Vagina (tissue), 2 donors: ENCODE measurements around the gene ATP1A4. TPM values are rescaled to one million over a fixed set of nuclear protein-coding genes. Genes with fewer than 3 reads are reported as not detected.

Experiments
- DNase-seq, 2 donors: peaks; one replicate each; pipeline ENCODE4 v3.0.0-alpha.2; 2017; ENCODE audit errors: extremely low spot score in 2 of 2
- H3K27ac ChIP-seq: fragments of 200-600 bp; sonication (generic); one replicate; pipeline ENCODE4 v1.5.1; 2019
- H3K27me3 ChIP-seq: fragments of 200-600 bp; sonication (generic); one replicate; pipeline ENCODE4 v1.5.1; 2019
- H3K36me3 ChIP-seq, 2 donors: fragments of 200-600 bp; sonication (generic); one replicate each; pipeline ENCODE4 v1.5.1; 2017 to 2019
- H3K4me1 ChIP-seq: fragments of 200-600 bp; sonication (generic); one replicate; pipeline ENCODE4 v1.5.1; 2019
- H3K4me3 ChIP-seq, 2 donors: fragments of 200-600 bp; sonication (generic); 1 replicate in 1 of 2; 2 replicates in 1 of 2; pipeline ENCODE4 v1.5.1; 2016 to 2019
- H3K9me3 ChIP-seq: fragments of 200-600 bp; sonication (generic); one replicate; pipeline ENCODE4 v1.5.1; 2019
- POLR2A ChIP-seq, 2 donors: fragments of 450-650 bp; IDR thresholded peaks; one replicate each; pipeline ENCODE4 v1.6.1; 2017; ENCODE audit warnings: antibody characterized with exemption in 2 of 2, mild to moderate bottlenecking in 2 of 2, moderate library complexity in 2 of 2
- POLR2AphosphoS5 ChIP-seq, 2 donors: sonication (generic); formaldehyde crosslinking; IDR thresholded peaks; one replicate each; pipeline ENCODE4 v1.9.0; 2017; ENCODE audit warnings: antibody characterized with exemption in 2 of 2, mild to moderate bottlenecking in 2 of 2, low read depth in 1 of 2; ENCODE audit not compliant: insufficient read depth in 1 of 2
- intact Hi-C: fragments of 100-400 bp; cut with DNase I; formaldehyde crosslinking; loops from one replicate; pipeline ENCODE4 v1.15.1; 2023
- total RNA-seq: library from RNA; depleted of rRNA; stranded (reverse); fragments of >200 nt; gene quantifications from one replicate; pipeline ENCODE4 v1.2.3, GENCODE V29; 2016
- TF ChIP-seq, protein P1 (sequence below), 3 experiments: fragments of 450-650 bp in 2 of 3; fragments of 200-600 bp in 1 of 3; sonication (generic) in 1 of 3; IDR thresholded peaks; one replicate each; pipeline ENCODE4 v1.5.1; 2017 to 2019; ENCODE audit warnings: antibody characterized with exemption in 3 of 3, mild to moderate bottlenecking in 2 of 3, moderate library complexity in 2 of 3

Gene ATP1A4
- total RNA-seq, 1 donor from 2014 or later, result not detected

DNA sequence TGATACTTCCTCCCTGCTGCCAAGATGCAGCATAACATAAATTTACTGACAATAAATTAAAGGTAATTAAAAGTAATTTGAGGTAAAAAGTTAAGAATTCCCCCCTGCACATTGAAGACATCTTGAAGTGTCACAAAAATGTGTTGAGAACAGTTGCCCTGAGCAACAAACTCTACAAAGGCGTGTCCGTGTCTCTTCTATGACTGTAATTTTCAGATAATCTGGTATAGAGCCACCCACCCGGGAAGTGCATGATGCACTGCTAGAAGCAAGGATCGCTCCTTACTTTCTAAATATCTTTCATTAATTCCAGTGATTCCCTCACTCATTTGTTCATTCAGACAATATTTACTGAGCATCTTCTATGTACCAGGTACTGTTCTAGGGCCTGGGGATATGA is 27.9 kb downstream of the ATP1A4 start:
- Histone ChIP-seq H3K27me3 (no peaks in the 10 kb centered on the region), H3K4me3 (no peak overlapping the region), H3K27ac (no peak overlapping the region), H3K9me3 (no peaks in the 10 kb centered on the region), H3K36me3 (no peaks in the 10 kb centered on the region), H3K4me1 (no peaks in the 10 kb centered on the region)
- no peak for DNase-seq
- TF ChIP-seq, protein P1, sequence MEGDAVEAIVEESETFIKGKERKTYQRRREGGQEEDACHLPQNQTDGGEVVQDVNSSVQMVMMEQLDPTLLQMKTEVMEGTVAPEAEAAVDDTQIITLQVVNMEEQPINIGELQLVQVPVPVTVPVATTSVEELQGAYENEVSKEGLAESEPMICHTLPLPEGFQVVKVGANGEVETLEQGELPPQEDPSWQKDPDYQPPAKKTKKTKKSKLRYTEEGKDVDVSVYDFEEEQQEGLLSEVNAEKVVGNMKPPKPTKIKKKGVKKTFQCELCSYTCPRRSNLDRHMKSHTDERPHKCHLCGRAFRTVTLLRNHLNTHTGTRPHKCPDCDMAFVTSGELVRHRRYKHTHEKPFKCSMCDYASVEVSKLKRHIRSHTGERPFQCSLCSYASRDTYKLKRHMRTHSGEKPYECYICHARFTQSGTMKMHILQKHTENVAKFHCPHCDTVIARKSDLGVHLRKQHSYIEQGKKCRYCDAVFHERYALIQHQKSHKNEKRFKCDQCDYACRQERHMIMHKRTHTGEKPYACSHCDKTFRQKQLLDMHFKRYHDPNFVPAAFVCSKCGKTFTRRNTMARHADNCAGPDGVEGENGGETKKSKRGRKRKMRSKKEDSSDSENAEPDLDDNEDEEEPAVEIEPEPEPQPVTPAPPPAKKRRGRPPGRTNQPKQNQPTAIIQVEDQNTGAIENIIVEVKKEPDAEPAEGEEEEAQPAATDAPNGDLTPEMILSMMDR (IDR thresholded peaks at IDR 0.05), result no peak
- no peak for TF ChIP-seq POLR2AphosphoS5 (IDR thresholded peaks at IDR 0.05; ENCODE audit: insufficient read depth in 1 of 2, low read depth in 1 of 2)
- TF ChIP-seq POLR2A (IDR thresholded peaks at IDR 0.05), result no peak
- intact Hi-C loops, result no loop called here

DNA sequence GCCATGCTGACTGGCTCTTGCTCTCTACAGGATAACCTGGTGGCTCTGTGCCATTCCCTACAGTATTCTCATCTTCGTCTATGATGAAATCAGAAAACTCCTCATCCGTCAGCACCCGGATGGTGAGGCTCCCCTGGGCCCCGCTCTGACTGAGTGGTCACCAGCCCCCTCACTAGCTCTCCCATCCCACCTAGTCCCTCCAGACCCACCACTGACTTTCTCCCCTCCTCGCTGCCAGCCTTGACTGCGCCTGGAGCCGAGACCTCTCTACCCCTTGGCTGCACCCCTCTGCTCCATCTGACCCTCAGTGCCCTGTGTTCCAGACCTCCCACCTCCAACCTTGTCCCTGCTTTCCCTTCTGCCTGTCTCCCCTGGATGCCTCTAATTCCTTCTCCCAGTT is 34.8 kb downstream of the ATP1A4 start:
- Histone ChIP-seq H3K36me3 (no peaks in the 10 kb centered on the region), H3K27me3 (no peaks in the 10 kb centered on the region), H3K4me1 (peaks cover 9% of the 10 kb centered on the region), H3K4me3 (no peak overlapping the region), H3K27ac (no peak overlapping the region), H3K9me3 (no peaks in the 10 kb centered on the region)
- TF ChIP-seq, protein P1 (IDR thresholded peaks at IDR 0.05), result no peak
- no peak for TF ChIP-seq POLR2A (IDR thresholded peaks at IDR 0.05)
- TF ChIP-seq POLR2AphosphoS5 (IDR thresholded peaks at IDR 0.05; ENCODE audit: insufficient read depth in 1 of 2, low read depth in 1 of 2), result no peak
- no peak for DNase-seq
- intact Hi-C loops, result no loop called here

DNA sequence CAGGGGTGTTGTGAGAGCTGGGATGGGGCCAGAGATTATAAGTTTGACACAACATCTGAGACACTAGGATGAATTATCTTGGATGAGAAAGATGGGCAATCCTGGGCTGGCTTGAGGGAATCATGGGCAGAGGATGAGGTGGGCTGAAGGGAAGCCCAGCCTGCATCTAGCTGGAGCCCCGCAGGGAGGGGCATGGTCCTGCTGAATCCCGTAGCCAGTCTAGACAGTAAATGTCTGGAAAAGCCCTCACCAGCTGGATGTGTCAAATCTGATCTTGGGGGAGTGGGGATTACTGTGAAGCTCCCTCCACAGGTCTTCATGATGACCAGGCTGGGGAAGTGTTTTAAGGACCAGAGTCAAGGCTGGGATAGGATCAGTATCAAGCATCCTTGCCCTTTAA is 35.3 kb downstream of the ATP1A4 start:
- Histone ChIP-seq H3K27ac (no peak overlapping the region), H3K36me3 (no peaks in the 10 kb centered on the region), H3K4me1 (peaks cover 9% of the 10 kb centered on the region), H3K4me3 (no peak overlapping the region), H3K27me3 (no peaks in the 10 kb centered on the region), H3K9me3 (no peaks in the 10 kb centered on the region)
- intact Hi-C loops, result no loop called here
- DNase-seq, result no peak
- TF ChIP-seq POLR2A (IDR thresholded peaks at IDR 0.05) (no peak), POLR2AphosphoS5 (IDR thresholded peaks at IDR 0.05; ENCODE audit: insufficient read depth in 1 of 2, low read depth in 1 of 2) (no peak)
- TF ChIP-seq, protein P1 (IDR thresholded peaks at IDR 0.05), result no peak

DNA sequence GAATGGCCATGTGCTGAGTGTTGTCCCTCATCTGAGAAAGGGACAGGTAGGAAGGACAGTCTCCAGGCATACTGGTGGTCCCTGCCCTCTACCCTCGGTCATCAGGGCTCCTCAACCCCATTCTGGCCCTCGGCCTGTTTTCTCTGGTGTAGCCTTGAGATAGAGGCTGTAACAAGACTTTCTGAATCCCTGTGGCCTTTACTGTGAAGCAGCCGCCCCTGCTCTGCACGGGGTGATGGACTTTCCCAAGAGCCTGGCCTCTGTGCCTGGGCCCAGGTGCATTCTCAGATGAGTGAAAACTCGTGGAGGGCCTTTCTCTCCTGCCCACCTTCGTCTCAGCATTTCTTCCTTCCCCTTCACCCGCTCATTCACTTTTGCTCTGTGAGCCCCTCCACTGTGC is 36.0 kb downstream of the ATP1A4 start:
- no peak for DNase-seq
- H3K4me3 ChIP-seq, result no peak overlapping the region
- peaks cover 9% of the 10 kb centered on the region for H3K4me1 ChIP-seq
- H3K27me3 ChIP-seq, result no peaks in the 10 kb centered on the region
- intact Hi-C loops, result no loop called here
- no peaks in the 10 kb centered on the region for H3K36me3 ChIP-seq
- TF ChIP-seq, protein P1 (IDR thresholded peaks at IDR 0.05), result no peak
- TF ChIP-seq POLR2A (IDR thresholded peaks at IDR 0.05), result no peak
- no peak for TF ChIP-seq POLR2AphosphoS5 (IDR thresholded peaks at IDR 0.05; ENCODE audit: insufficient read depth in 1 of 2, low read depth in 1 of 2)
- H3K27ac ChIP-seq, result no peak overlapping the region
- no peaks in the 10 kb centered on the region for H3K9me3 ChIP-seq

DNA sequence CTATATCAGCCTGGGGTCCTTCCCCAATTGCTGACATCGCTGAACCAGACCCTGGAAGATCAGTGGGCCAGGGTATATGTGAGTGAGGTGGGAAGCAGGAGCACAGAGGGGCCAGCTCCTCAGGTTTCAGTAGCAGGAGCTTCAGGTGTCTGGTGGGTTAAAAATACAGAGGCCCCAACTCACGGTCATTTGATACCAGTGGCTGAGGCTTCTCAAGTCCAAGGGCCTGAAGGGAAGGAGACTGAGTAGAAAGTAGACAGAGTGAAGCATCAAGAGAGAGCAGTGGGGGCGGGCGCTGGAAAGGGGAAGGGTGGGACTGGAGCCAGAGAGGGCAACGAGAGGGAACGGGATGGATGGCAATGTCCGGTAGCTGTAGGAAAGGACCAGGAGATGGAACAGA is 36.9 kb downstream of the ATP1A4 start:
- no peaks in the 10 kb centered on the region for H3K9me3 ChIP-seq
- H3K4me3 ChIP-seq, result no peak overlapping the region
- H3K27ac ChIP-seq, result no peak overlapping the region
- no peaks in the 10 kb centered on the region for H3K36me3 ChIP-seq
- TF ChIP-seq POLR2A (IDR thresholded peaks at IDR 0.05) (no peak), POLR2AphosphoS5 (IDR thresholded peaks at IDR 0.05; ENCODE audit: insufficient read depth in 1 of 2, low read depth in 1 of 2) (no peak)
- TF ChIP-seq, protein P1 (IDR thresholded peaks at IDR 0.05), result no peak
- intact Hi-C loops, result no loop called here
- no peaks in the 10 kb centered on the region for H3K27me3 ChIP-seq
- no peak for DNase-seq
- peaks cover 17% of the 10 kb centered on the region for H3K4me1 ChIP-seq
